GM03348 (cell line): ENCODE data around the gene PSD4.
A peak's percentile ranks its signal among the peaks of the same experiment; 100 is the strongest.

Experiments used
- DNase-seq: peaks from one replicate; pipeline ENCODE4 v3.0.0; 2012; ENCODE audit warnings: low spot score

PSD4 gene

GRCh38 chr2:113167962-113168340 lies 5.8 kb upstream of the PSD4 start:
- DNase-seq = peak; percentile 1

GRCh38 chr2:113169002-113169530 lies 4.7 kb upstream of the PSD4 start:
- DNase-seq = no peak

- DNase-seq = no peak
Measured at GRCh38 chr2:113169586-113169985, 4.2 kb upstream of the PSD4 start.

GRCh38 chr2:113171334-113172075 lies 2.3 kb upstream of the PSD4 start:
- DNase-seq = no peak

- DNase-seq = no peak
Measured at GRCh38 chr2:113172721-113173541, 840 bp upstream of the PSD4 start.

GRCh38 chr2:113174376-113174750 lies 592 bp downstream of the PSD4 start:
- no peak for DNase-seq

- no peak for DNase-seq
Measured at GRCh38 chr2:113175042-113175628, 1.4 kb downstream of the PSD4 start.

- DNase-seq = no peak
Measured at GRCh38 chr2:113175736-113176695, 2.2 kb downstream of the PSD4 start.

- DNase-seq = no peak
Measured at GRCh38 chr2:113176696-113177355, 3.1 kb downstream of the PSD4 start.

GRCh38 chr2:113178069-113178746 lies 4.4 kb downstream of the PSD4 start:
- no peak for DNase-seq

- DNase-seq = no peak
Measured at GRCh38 chr2:113178891-113179290, 5.1 kb downstream of the PSD4 start.

- no peak for DNase-seq
Measured at GRCh38 chr2:113179446-113180045, 5.8 kb downstream of the PSD4 start.

GRCh38 chr2:113180131-113180946 lies 6.6 kb downstream of the PSD4 start:
- no peak for DNase-seq

- no peak for DNase-seq
Measured at GRCh38 chr2:113181258-113182051, 7.7 kb downstream of the PSD4 start.

GRCh38 chr2:113182471-113183260 lies 8.9 kb downstream of the PSD4 start:
- no peak for DNase-seq

- no peak for DNase-seq
Measured at GRCh38 chr2:113183264-113183663, 9.5 kb downstream of the PSD4 start.

- DNase-seq = no peak
Measured at GRCh38 chr2:113183703-113184102, 9.9 kb downstream of the PSD4 start.
